TTC549 (cell line): ENCODE results near the gene IGBP1.
"Not testable (repeated sequence)": the region's sequence is repeated elsewhere in the genome, so short reads cannot be mapped to it uniquely, and the experiment has no call there.

Source experiments
- FAIRE-seq: peaks from 2 replicates; lab custom pipeline; 2012; peaks lifted over from hg19 to GRCh38; lab: Jason Lieb, UNC

The IGBP1 gene

DNA sequence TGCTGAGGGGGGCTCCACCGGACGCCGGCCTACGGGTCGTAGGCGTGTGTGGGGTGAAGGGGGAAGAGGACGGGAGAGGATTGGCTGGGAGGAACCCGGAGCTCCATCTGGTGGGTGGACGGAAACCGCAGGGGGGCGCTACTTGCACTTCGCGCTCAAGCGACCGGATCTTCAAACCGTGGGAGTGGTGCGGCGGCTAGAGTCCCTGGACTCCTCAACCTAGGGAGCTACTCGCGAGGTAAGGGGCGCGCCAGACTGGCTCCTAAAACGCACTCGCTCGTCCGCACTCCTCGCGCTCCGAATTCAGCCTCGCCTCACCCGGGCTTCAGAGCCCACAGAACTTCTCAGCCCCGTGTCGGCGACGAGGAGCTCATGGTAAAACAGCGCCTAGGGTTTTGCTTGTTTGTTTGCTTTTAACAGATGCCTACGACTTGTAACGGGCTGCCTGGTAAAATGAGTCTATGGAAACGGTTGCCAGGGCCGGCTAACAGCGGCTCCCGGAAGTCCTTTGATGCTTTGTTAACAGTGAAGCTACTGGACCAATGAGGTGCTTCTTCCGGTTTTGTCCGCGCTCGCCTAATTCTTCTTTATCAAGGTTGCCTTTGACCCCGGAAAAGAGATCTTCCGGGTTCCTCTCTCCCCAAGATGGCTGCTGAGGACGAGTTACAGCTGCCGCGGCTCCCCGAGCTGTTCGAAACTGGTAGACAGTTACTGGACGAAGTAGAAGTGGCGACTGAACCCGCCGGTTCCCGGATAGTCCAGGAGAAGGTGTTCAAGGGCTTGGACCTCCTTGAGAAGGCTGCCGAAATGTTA is at the start of gene IGBP1:
Gene IGBP1 (plus strand): TSS at position 145 of the 813 bp plus-strand sequence. CDS start 501 bp downstream, at position 646.
- peak; percentile 28 for FAIRE-seq

DNA sequence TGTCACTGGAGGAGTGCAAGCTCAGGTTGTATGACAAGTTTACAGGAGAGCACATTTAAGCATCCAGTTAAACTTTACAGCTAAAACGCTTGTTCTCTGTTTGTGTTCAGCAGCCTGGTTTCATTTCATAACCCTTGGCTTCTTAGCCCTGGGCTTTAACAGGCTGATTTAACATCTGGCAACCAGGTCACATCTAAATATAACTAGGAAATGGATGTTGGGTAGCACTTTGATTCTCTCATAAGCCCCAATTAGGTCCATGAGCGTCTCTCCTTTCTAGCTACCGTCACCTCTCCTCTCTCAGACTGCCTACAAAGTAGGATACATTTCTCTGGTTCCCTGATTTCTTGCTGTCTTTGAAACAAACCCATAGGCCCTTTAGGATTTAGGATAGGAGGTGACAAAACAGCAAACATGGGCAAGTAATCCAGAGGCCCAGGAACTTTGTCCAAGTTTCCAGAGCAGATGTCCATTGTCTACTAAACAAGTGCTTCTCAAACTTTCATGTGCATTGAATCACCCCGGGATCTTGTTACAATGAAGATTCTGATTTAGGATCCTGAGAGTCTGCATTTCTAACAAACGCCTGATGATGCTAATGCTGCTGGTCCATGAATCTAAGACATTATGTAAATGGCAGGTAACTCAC is 48.5 kb upstream of the IGBP1 start:
- FAIRE-seq = no peak

- no peak for FAIRE-seq
These were observed 45.2 kb upstream of the IGBP1 start for GRCh38 chrX:70087857-70088630.

- FAIRE-seq = no peak
These were observed 44.5 kb upstream of the IGBP1 start for GRCh38 chrX:70088751-70089150.

DNA sequence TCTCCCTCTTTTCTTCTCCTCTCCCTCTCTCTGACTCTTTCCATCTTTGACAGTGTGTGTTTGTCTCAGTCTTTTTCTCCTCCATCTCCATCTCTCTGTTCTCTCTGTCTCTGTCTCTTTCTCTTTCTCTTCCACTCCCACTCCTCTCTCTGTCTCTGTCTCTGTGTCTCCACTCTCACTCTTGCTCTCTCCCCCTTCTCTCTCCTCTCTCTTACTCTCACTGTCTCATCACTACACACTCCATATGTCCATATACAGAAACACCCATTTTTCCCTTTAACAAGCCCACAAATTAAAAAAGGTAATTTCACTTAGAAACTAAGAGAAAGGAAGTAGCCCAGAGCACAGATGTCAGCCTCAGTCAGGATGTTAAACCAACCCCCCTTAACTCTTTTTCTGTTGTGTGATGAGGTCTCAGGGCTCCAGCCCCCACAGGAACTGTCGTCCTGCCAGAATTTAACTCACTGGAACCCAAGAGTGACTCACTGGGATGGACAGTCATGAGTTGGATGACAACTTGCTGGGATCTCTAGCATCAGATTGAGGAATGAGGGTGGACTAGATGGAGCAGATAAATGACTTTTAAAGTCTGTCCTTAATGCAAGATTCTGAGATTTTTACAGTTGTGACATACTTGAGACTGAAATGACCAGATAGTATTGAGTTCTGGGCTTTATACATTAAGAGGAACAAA is 43.5 kb upstream of the IGBP1 start:
- FAIRE-seq = no peak

DNA sequence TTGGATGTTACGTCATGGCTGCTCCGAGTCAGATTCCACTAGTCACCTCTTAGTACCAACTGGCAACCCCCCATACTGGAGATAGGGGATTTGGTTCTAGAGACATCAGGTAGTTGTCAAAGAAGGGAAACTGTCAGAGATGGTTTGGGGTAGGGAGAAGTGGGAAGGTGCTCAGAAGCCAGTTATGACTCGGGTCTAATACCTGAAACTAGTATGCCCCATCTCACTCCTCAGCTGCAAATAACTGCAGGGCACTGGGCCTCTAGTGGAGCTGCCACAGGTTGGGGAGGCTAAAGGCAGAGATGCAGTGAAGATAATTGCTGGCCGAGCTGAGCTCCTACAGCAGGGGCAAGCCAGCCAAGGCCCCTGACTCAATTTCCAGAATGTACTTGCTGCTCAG is 41.0 kb upstream of the IGBP1 start:
- no peak for FAIRE-seq

DNA sequence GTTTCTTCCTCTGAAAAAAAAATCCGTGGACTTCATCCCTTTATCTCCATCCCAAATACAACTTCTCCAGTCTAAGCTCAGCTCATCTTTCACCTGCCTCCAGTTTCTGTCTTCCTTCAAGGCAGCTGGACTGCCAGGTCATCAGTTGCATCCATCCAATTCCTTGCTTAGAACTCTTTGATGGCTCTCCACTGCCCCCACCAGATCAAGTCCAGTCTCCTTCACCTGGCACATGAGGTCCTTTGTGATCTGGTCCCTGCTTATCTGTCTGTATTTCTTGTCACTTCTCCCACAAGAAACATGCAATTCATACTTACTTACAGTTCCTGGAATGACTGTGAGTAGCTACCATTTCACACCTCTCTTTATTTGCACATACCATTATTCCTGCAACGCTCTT is 37.2 kb upstream of the IGBP1 start:
- FAIRE-seq = no peak

DNA sequence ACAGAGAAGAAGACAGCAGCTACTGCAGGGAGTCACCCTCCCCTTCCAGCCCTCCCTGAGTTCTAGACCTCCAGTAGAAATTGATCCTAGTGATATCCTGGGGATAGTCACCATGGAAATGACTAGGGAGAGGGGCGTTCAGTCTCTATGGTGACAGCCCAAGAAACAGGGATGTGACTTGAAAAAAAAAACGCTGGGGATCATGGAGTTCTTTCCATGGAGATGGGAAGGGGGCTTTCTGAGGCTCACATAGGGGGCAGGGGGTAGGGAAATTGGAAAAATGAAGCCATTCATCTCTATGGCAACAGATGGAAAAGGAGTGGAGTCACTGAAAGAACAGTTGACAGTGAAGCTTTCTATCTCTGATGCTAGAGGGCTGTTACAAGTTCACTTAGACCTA is 28.0 kb upstream of the IGBP1 start:
- FAIRE-seq = no peak

- FAIRE-seq = not testable (repeated sequence)
These were observed 21.7 kb upstream of the IGBP1 start for GRCh38 chrX:70111436-70112026.

DNA sequence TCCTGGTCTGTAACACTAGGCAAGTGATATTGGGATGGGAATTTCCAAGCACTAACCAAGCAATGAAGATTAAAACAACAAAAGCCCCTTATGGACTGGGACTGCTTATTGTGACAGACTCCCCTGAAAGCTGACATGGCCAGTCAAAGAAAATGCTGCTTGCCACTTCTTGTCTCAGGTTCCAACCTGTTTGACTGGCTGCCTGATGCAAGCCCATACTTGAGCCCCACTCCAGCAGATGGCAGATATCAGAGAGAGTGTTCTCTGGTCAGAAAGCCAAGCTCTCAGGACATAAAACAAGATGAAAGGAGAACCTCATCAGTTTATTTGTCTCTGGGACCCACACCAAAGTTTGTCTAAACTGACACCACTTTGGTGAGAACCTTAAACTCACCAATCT is 15.5 kb upstream of the IGBP1 start:
- no peak for FAIRE-seq

DNA sequence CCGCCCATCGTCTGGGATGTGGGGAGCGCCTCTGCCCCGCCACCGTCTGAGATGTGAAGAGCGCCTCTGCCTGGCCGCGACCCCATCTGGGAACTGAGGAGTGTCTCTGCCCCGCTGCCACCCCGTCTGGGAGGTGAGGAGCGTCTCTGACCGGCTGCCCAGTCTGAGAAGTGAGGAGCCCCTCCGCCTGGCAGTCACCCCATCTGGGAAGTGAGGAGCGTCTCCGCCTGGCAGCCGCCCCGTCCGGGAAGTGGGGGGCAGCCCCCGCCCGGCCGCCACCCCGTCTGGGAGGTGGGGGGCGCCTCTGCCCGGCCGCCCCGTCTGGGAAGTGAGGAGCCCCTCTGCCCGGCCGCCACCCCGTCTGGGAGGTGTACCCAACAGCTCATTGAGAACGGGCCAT is 10.2 kb upstream of the IGBP1 start:
- not testable (repeated sequence) for FAIRE-seq

GRCh38 chrX:70124678-70125077 is 8.6 kb upstream of the IGBP1 start:
- no peak for FAIRE-seq

- no peak for FAIRE-seq
These were observed 5.2 kb upstream of the IGBP1 start for GRCh38 chrX:70128071-70128470.

DNA sequence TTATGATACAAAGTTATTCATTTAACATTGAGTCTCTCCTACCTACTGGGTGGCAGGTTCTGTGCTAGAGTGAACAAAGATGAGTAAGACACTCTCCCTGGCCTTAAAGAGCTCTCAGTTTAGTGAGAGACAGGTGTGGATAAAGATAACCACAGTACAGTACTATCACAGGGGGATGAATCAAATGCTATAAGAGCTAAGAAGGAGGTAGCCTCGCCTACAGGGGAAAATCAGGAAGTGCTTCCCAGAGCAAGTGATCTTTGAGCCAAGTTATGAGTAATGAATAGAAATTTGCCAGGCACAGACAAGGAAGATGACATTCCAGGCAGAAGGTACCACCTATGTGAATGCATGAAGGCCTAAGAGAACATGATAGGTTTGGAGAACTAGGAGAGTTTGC is 3.4 kb upstream of the IGBP1 start:
- no peak for FAIRE-seq

DNA sequence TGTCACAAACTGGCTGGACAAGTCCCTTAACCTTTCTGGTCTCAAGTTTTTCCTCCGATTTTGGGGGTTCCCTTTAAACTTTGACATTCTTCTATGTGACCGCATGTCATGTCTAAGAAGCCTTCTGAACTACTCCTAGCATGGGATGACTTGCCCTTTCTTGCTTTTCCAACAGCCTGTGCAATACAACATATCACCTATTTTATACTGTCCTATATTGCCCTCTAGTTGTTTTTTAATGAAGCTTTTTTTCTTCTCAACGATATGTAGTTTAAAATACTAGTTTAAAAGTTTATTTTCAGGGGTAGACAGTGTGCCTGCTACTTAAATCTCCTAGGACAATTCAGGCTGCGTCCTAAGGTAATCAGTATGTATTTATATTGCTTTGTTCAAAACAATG is 1.0 kb upstream of the IGBP1 start:
- no peak for FAIRE-seq

- FAIRE-seq = no peak
These were observed 357 bp upstream of the IGBP1 start for GRCh38 chrX:70132877-70133302.

GRCh38 chrX:70134116-70134477 is 850 bp downstream of the IGBP1 start:
- no peak for FAIRE-seq

GRCh38 chrX:70138622-70139021 is 5.4 kb downstream of the IGBP1 start:
- no peak for FAIRE-seq

DNA sequence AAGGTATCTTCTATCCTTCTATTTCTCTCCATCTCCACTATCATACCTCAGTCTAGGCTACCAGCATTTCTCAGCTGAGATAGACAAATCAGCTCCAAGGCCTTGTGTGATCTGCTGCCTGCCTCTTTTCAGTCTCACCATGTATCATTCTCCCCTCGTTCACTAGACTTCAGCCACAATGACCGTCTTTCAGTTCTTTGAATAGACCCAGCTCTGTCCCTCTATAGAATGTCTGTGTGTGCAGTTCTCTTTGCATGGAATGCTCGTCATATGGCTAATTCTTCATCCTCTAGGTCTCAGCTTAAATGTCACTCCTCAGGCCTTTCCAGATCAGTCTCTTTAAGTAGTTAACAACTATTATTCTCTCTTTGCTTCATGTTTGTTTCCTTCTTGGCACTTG is 6.5 kb downstream of the IGBP1 start:
- no peak for FAIRE-seq

- no peak for FAIRE-seq
These were observed 8.1 kb downstream of the IGBP1 start for GRCh38 chrX:70141373-70141772.

DNA sequence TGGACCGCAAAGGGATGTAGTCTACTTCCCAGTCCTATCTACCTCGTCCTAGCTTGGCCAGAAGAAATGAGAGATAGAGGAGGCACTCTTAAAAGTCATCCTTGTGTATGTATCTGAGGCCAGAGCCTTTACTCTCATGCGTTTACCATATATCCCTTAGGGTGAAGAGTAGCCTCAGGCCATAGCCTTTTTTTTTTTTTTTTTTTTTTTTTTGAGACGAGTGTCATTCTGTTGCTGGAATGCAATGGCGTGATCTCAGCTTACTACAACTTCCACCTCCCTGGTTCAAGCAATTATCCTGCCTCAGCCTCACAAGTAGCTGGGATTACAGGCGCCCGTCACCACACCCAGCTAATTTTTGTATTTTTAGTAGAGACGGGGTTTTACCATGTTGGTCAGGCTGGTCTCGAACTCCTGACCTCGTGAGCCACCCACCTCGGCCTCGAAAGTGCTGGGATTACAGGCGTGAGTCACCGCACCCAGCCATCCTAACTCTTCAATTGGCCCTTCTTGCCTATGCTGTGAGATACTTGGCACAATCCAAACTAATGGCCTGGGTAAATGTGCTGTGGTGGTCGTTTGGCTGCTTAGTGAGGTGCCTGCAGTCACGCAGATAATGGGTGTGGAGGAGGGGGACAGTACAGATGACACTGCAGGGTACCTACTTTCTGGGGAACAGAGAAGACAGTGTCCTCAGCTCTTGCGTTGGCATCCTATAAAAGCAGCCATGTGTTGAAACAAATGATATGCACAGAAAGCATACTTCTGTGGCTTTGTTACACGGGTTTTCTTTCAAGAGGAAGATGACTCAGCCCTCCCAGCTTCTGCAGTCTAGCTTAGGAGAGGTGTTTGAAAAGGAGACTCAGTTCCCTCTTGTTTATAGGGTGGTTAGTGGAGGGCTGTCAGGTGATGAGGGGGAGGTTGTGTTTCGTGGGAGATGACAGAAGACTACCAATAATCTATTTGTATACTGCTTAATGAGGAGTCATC is 33.6 kb downstream of the IGBP1 start:
- FAIRE-seq = no peak
